WERI-Rb-1 (cell line): ENCODE data around the gene ABHD14A.

Experiments used
- DNase-seq: peaks from one replicate; pipeline ENCODE4 v3.0.0-alpha.2; 2020
- H3K27ac ChIP-seq: fragments of 250-450 bp; sonication (Bioruptor Pico); 2 replicates; pipeline ENCODE4 v1.5.1; 2020; ENCODE audit warnings: mild to moderate bottlenecking, moderate library complexity
- H3K27me3 ChIP-seq: fragments of 250-450 bp; sonication (Bioruptor Pico); 2 replicates; pipeline ENCODE4 v1.5.1; 2021; ENCODE audit warnings: mild to moderate bottlenecking, low read depth, moderate library complexity; ENCODE audit not compliant: insufficient read depth, severe bottlenecking
- H3K36me3 ChIP-seq: fragments of 250-450 bp; sonication (Bioruptor Pico); 2 replicates; pipeline ENCODE4 v1.5.1; 2020; ENCODE audit warnings: mild to moderate bottlenecking, moderate library complexity
- H3K4me3 ChIP-seq: 2 replicates; pipeline ENCODE4 v1.5.1; 2011; ENCODE audit warnings: low read depth, mild to moderate bottlenecking, control low read depth, low read length
- H3K9me3 ChIP-seq: fragments of 250-450 bp; sonication (Bioruptor Pico); 2 replicates; pipeline ENCODE4 v1.5.1; 2021; ENCODE audit warnings: mild to moderate bottlenecking, moderate library complexity; ENCODE audit not compliant: severe bottlenecking
- CTCF ChIP-seq: IDR thresholded peaks from 2 replicates; pipeline ENCODE4 v1.5.1; 2011; ENCODE audit warnings: low read depth, mild to moderate bottlenecking, control low read depth, inconsistent platforms, low read length

ABHD14A gene

DNA sequence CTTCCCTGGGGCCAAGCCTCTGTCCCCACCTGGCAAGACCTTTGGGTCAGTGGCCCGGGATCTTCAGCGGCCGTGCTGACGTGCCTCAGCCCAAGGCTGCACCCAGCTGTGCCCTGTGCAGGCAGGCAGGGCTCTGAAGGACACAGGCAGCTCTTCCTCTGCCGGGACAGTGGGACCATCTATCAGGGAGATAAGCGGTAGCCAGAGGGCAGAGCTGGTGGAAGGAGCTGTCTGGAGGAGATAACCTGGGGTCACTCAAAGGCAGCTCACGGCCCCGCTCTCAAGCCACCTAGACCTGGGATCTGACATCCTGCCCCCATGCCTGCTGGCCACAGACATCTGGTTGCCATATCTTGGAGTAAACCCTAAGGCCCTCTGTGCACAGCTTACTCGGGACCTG, 54.2 kb downstream of the ABHD14A start:
- DNase-seq: no peak
- H3K36me3 ChIP-seq: no peaks in the 10 kb centered on the region
- no peaks in the 10 kb centered on the region for H3K27me3 ChIP-seq
- TF ChIP-seq CTCF: no peak
- H3K4me3 ChIP-seq: no peak overlapping the region
- no peaks in the 10 kb centered on the region for H3K9me3 ChIP-seq
- no peak overlapping the region for H3K27ac ChIP-seq

GRCh38 chr3:52029535-52029934, 54.7 kb downstream of the ABHD14A start:
- no peak for DNase-seq
- Histone ChIP-seq H3K27ac (no peak overlapping the region), H3K4me3 (no peak overlapping the region), H3K36me3 (no peaks in the 10 kb centered on the region), H3K9me3 (no peaks in the 10 kb centered on the region), H3K27me3 (no peaks in the 10 kb centered on the region)
- TF ChIP-seq CTCF: no peak
